Measurements from ENCODE around the gene ZNF420. TPM values are rescaled to one million over a fixed set of nuclear protein-coding genes. Genes with fewer than 3 reads are reported as not detected.
A peak's percentile ranks its signal among the peaks of the same experiment; 100 is the strongest.
"Not testable (repeated sequence)": the region's sequence is repeated elsewhere in the genome, so short reads cannot be mapped to it uniquely, and the experiment has no call there.

ZNF420 gene
- total RNA-seq (10 to 100 TPM; 10.8 to 34.9 (median 15.9) TPM), polyA plus RNA-seq (10 to 100 TPM; 22.8 to 34.2 TPM), total RNA-seq (12.5 reads per million, percentile 40 among the genes with 10 or more reads in this experiment)

DNA sequence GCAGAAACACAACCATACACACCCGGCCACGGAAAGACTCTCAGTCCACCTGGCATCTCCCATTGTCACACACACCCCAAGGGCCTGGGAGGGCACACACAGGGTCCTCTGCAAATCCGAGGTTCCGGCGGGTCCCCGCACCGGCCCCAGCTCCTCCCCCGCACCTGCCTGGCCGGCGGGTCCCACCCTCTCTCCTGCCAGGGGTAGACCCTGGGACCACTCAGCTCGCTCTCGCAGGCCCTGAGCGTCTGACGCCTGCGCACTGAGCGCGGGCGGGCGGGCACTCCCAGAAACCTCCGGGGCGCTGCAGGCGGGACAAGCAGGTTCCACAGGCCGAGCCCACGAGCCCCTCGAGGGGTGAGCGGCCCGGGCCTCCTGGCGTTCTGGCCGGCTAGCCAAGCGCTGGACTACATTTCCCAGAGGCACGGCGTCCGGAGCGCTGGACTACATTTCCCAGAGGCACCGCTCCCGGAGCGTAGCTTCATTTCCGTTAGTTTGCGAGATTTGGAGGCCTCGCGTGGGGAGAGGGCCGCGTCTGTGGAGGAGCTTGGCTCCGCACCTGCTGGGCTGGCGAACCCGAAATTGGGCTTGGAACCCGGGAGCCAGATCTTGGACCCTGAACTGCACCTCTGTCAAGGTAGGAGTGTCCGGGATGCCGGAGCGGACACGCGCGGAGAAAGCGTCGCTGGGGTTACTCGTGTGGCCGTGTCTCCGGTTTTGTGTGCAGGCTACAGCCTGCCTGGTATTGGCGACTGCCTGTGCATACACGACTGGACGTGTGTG lies at the start of gene ZNF420:
ZNF420 (plus strand) TSS at position 500 of the 783 bp plus-strand sequence. CDS start 10,686 bp downstream, outside the sequence.
- peak within 1 kb of the TSS; percentile 92 for H3K4me3 ChIP-seq (ENCODE audit: low read length)
- ATAC-seq (peak; percentile 98), DNase-seq (peak; percentile 64 to 89 (median 84))
- peak within 1 kb of the TSS; percentile 90 to 100 (median 96) for H3K4me3 Mint-ChIP-seq
- H3K4me1 Mint-ChIP-seq, result peaks cover 16 to 43% (median 34%) of the 10 kb centered on the region in 7 donors
- H3K9me3 Mint-ChIP-seq, result peaks cover 0 to 32% (median 21%) of the 10 kb centered on the region in 11 donors
- H3K27ac ChIP-seq (ENCODE audit: low read depth, low read length), result peak within 1 kb of the TSS; percentile 82
- H3K4me1 ChIP-seq (ENCODE audit: control insufficient read depth in 2 of 2, insufficient read depth in 2 of 2, low read length in 2 of 2), result peaks cover 11 to 19% of the 10 kb centered on the region in 2 donors
- H3K36me3 ChIP-seq (ENCODE audit: control insufficient read depth in 2 of 3, insufficient read depth in 3 of 3, low read length in 3 of 3), result peaks cover 0 to 17% (median 0%) of the 10 kb centered on the region in 3 experiments
- intact Hi-C loops (cut with micrococcal nuclease), result loop anchor here (1.0 to 5.0 kb wide), 29 partner anchors 94 to 864 kb away; partner anchors contain the start of genes ZFP14 (in 2 of the 2), ZNF260 (in 2 of the 2), ZNF345 (in 2 of the 2) and ZNF527 (in 2 of the 2)
- CTCF ChIA-PET, result interaction anchor here (0.6 kb wide), 1 partner anchor 139 kb away, joined by 3 read pairs; no protein-coding TSS in a partner anchor
- no peaks in the 10 kb centered on the region for H3K27me3 Mint-ChIP-seq
- H3K36me3 Mint-ChIP-seq, result peaks cover 10 to 42% (median 28%) of the 10 kb centered on the region in 5 donors
- H3K27ac Mint-ChIP-seq, result peak within 1 kb of the TSS; percentile 70 to 99 (median 94)
- no peaks in the 10 kb centered on the region for H3K27me3 ChIP-seq (ENCODE audit: control insufficient read depth in 2 of 2, insufficient read depth in 2 of 2, low read length in 2 of 2)
- H3K9me3 ChIP-seq (ENCODE audit: control insufficient read depth in 2 of 3, low read length in 3 of 3), result peaks cover 0 to 11% (median 0%) of the 10 kb centered on the region in 3 experiments
- POLR2A ChIA-PET, result interaction anchor here (0.7 to 1.9 kb wide), 8 partner anchors 105 to 516 kb away, joined by 3 to 8 read pairs (median 4); partner anchors contain the start of genes ZNF461, ZNF527, ZNF540 and ZNF571

DNA sequence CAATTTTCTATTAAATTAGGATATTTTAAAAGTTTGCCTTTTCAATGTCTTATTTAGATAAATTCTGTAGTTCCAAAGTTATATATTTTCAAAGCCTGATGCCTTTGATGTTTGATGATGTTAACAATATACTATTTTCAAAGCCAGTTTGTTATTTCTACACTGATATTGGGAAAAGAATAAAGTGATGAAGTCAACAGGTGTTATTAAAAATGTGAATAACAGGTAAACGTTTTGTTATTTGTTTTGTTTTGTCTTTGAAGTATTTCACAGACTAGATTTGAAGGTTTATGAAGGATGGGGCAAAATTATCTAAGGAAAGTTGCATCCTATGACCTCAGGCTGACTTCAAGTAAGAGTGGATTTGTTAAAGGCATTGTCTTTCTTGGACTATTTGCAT lies 33.1 kb upstream of the ZNF420 start:
- ChIA-PET CTCF (no interaction called here), POLR2A (no interaction called here)
- intact Hi-C loops (cut with micrococcal nuclease), result no loop called here
- H3K27me3 Mint-ChIP-seq, result no peaks in the 10 kb centered on the region
- H3K27me3 ChIP-seq (ENCODE audit: control insufficient read depth in 2 of 2, insufficient read depth in 2 of 2, low read length in 2 of 2), result no peaks in the 10 kb centered on the region
- H3K4me1 Mint-ChIP-seq, result no peaks in the 10 kb centered on the region
- no peaks in the 10 kb centered on the region for H3K4me1 ChIP-seq (ENCODE audit: control insufficient read depth in 2 of 2, insufficient read depth in 2 of 2, low read length in 2 of 2)
- no peak overlapping the region for H3K27ac ChIP-seq (ENCODE audit: low read depth, low read length)
- H3K4me3 ChIP-seq (ENCODE audit: low read length), result no peak overlapping the region
- ATAC-seq (no peak), DNase-seq (no peak)
- no peak overlapping the region for H3K4me3 Mint-ChIP-seq
- no peaks in the 10 kb centered on the region for H3K36me3 ChIP-seq (ENCODE audit: control insufficient read depth in 2 of 3, insufficient read depth in 3 of 3, low read length in 3 of 3)
- peaks cover 0 to 13% (median 5%) of the 10 kb centered on the region in 3 experiments for H3K9me3 ChIP-seq (ENCODE audit: control insufficient read depth in 2 of 3, low read length in 3 of 3)
- peaks cover 7 to 85% (median 34%) of the 10 kb centered on the region in 11 donors for H3K9me3 Mint-ChIP-seq
- H3K27ac Mint-ChIP-seq, result no peak overlapping the region
- H3K36me3 Mint-ChIP-seq, result peaks cover 0 to 22% (median 3%) of the 10 kb centered on the region in 5 donors

DNA sequence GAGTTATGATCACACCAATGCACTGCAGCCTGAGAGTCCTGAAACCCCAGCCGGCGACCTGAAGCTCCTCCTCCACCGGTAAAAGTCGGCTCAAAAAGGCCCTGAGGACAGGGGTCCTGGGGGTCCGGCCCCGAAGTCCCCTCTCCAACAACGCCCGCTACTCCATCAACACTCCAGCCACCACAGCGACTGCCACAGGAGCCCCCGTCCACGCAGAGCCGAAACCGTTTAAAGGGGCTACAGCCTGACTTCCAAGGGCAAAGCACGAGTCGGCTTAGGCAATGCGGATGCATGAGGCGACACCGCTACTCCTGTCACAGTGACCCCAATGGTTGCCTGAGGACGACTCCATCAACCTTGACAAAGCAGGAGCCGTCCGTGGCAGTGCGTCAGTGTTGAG lies 22.9 kb upstream of the ZNF420 start:
- no peak for ATAC-seq
- H3K9me3 ChIP-seq (ENCODE audit: control insufficient read depth in 2 of 3, low read length in 3 of 3), result peaks cover 0 to 42% (median 0%) of the 10 kb centered on the region in 3 experiments

DNA sequence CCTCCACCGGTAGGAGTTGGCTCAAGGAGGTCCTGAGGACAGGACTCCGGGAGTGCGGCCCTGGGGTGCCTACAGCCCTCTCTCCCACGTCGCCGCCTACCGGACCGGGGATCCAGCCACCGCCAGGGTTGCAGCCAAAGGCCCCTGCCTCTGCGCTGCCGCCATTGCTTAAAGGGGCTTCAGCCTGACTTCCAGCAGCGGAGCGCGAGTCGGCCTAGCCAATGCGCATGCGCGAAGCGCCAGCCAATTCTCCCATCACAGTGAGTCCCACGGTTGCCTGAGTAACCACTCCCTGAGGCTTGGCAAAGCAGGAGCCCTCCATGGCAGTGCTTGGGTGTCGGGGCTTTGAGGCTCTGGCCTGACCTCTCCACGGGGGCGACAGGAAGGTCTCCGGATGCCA lies 21.5 kb upstream of the ZNF420 start:
- Mint-ChIP-seq H3K9me3 (peaks cover 19 to 83% (median 45%) of the 10 kb centered on the region in 11 donors), H3K27me3 (no peaks in the 10 kb centered on the region), H3K4me1 (peaks cover 0 to 1% (median 0%) of the 10 kb centered on the region in 7 donors), H3K4me3 (no peak overlapping the region), H3K27ac (no peak overlapping the region), H3K36me3 (peaks cover 11 to 45% (median 22%) of the 10 kb centered on the region in 5 donors)
- H3K4me3 ChIP-seq (ENCODE audit: low read length), result no peak overlapping the region
- peaks cover 0 to 51% (median 0%) of the 10 kb centered on the region in 3 experiments for H3K9me3 ChIP-seq (ENCODE audit: control insufficient read depth in 2 of 3, low read length in 3 of 3)
- intact Hi-C loops (cut with micrococcal nuclease), result no loop called here
- ChIA-PET CTCF (no interaction called here), POLR2A (no interaction called here)
- H3K27me3 ChIP-seq (ENCODE audit: control insufficient read depth in 2 of 2, insufficient read depth in 2 of 2, low read length in 2 of 2), result no peaks in the 10 kb centered on the region
- no peak overlapping the region for H3K27ac ChIP-seq (ENCODE audit: low read depth, low read length)
- H3K36me3 ChIP-seq (ENCODE audit: control insufficient read depth in 2 of 3, insufficient read depth in 3 of 3, low read length in 3 of 3), result no peaks in the 10 kb centered on the region
- DNase-seq (no peak), ATAC-seq (no peak)
- no peaks in the 10 kb centered on the region for H3K4me1 ChIP-seq (ENCODE audit: control insufficient read depth in 2 of 2, insufficient read depth in 2 of 2, low read length in 2 of 2)

More for the DNA sequence above, 22.9 kb upstream of the ZNF420 start:
- intact Hi-C loops (cut with micrococcal nuclease), result no loop called here
- Mint-ChIP-seq H3K9me3 (peaks cover 19 to 83% (median 46%) of the 10 kb centered on the region in 11 donors), H3K27me3 (no peaks in the 10 kb centered on the region), H3K27ac (no peak overlapping the region), H3K4me3 (no peak overlapping the region), H3K4me1 (peaks cover 0 to 1% (median 0%) of the 10 kb centered on the region in 7 donors), H3K36me3 (peaks cover 7 to 38% (median 27%) of the 10 kb centered on the region in 5 donors)
- no peaks in the 10 kb centered on the region for H3K36me3 ChIP-seq (ENCODE audit: control insufficient read depth in 2 of 3, insufficient read depth in 3 of 3, low read length in 3 of 3)
- ChIA-PET POLR2A (no interaction called here), CTCF (no interaction called here)
- H3K27ac ChIP-seq (ENCODE audit: low read depth, low read length), result no peak overlapping the region
- no peak overlapping the region for H3K4me3 ChIP-seq (ENCODE audit: low read length)
- DNase-seq, result no peak
- H3K27me3 ChIP-seq (ENCODE audit: control insufficient read depth in 2 of 2, insufficient read depth in 2 of 2, low read length in 2 of 2), result no peaks in the 10 kb centered on the region
- no peaks in the 10 kb centered on the region for H3K4me1 ChIP-seq (ENCODE audit: control insufficient read depth in 2 of 2, insufficient read depth in 2 of 2, low read length in 2 of 2)

DNA sequence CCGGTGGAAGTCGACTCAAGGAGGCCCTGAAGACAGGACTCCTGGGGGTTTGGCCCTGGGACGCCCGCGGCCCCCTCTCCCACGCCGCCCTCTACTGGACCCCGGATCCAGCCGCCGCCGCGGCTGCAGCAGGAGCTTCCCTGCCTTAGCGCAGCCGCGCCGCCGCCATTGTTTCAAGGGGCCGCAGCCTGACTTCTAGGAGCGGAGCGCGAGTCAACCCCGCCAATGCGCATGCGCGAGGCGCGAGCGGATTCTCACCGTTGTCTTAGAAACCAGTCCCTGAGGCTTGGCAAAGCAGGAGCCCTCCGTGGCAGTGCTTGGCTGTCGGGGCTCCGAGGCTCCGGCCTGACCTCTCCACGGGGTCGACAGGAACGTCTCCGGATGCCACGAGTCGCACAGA lies 19.1 kb upstream of the ZNF420 start:
- peaks cover 11 to 59% (median 20%) of the 10 kb centered on the region in 5 donors for H3K36me3 Mint-ChIP-seq
- H3K9me3 ChIP-seq (ENCODE audit: control insufficient read depth in 2 of 3, low read length in 3 of 3), result peaks cover 0 to 61% (median 0%) of the 10 kb centered on the region in 3 experiments
- H3K27ac ChIP-seq (ENCODE audit: low read depth, low read length), result no peak overlapping the region
- no peaks in the 10 kb centered on the region for H3K4me1 ChIP-seq (ENCODE audit: control insufficient read depth in 2 of 2, insufficient read depth in 2 of 2, low read length in 2 of 2)
- H3K27ac Mint-ChIP-seq, result no peak overlapping the region
- no peak overlapping the region for H3K4me3 ChIP-seq (ENCODE audit: low read length)
- no peak for ATAC-seq
- CTCF ChIA-PET, result no interaction called here
- POLR2A ChIA-PET, result no interaction called here
- no peaks in the 10 kb centered on the region for H3K27me3 Mint-ChIP-seq
- no peaks in the 10 kb centered on the region for H3K27me3 ChIP-seq (ENCODE audit: control insufficient read depth in 2 of 2, insufficient read depth in 2 of 2, low read length in 2 of 2)
- H3K9me3 Mint-ChIP-seq, result peaks cover 27 to 84% (median 47%) of the 10 kb centered on the region in 11 donors
- H3K36me3 ChIP-seq (ENCODE audit: control insufficient read depth in 2 of 3, insufficient read depth in 3 of 3, low read length in 3 of 3), result no peaks in the 10 kb centered on the region
- no peak overlapping the region for H3K4me3 Mint-ChIP-seq
- H3K4me1 Mint-ChIP-seq, result no peaks in the 10 kb centered on the region
- DNase-seq, result no peak
- intact Hi-C loops (cut with micrococcal nuclease), result no loop called here

DNA sequence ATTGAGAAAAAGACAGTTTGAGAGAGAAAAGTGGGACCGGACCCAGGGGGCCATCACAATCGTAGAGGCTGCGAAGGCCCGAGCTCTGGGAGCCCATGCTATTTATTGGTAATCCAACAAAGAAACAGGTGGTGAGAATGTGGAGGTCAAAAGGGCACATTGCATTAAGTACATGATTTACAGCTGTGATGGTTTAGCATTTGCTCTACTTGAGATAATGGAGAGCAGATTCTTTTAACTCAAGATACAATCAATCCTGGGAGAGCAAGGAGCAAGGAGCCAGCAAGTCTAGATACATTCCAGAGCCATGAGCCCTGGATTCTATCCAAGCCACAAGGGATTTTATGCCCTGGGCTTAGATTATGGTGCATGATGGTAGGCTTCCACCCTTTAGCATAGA lies 13.3 kb upstream of the ZNF420 start:
- H3K4me1 Mint-ChIP-seq; H3K27ac ChIP-seq (ENCODE audit: low read depth, low read length); H3K27me3 Mint-ChIP-seq; H3K4me1 ChIP-seq (ENCODE audit: control insufficient read depth in 2 of 2, insufficient read depth in 2 of 2, low read length in 2 of 2); DNase-seq; H3K27me3 ChIP-seq (ENCODE audit: control insufficient read depth in 2 of 2, insufficient read depth in 2 of 2, low read length in 2 of 2); intact Hi-C loops (cut with micrococcal nuclease); H3K36me3 ChIP-seq (ENCODE audit: control insufficient read depth in 2 of 3, insufficient read depth in 3 of 3, low read length in 3 of 3); H3K4me3 ChIP-seq (ENCODE audit: low read length); H3K4me3 Mint-ChIP-seq; ATAC-seq; POLR2A ChIA-PET; CTCF ChIA-PET: not testable (repeated sequence)
- peaks cover 17 to 97% (median 57%) of the 10 kb centered on the region in 11 donors for H3K9me3 Mint-ChIP-seq
- H3K9me3 ChIP-seq (ENCODE audit: control insufficient read depth in 2 of 3, low read length in 3 of 3), result peaks cover 0 to 32% (median 0%) of the 10 kb centered on the region in 3 experiments
- H3K27ac Mint-ChIP-seq, result peak overlapping the region in 1 of 9 donors; percentile 39
- peaks cover 3 to 49% (median 21%) of the 10 kb centered on the region in 5 donors for H3K36me3 Mint-ChIP-seq

Measured in naive thymus-derived CD4-positive, alpha-beta T cell (primary cell).